ENCODE results near the gene CYFIP1.

Gene CYFIP1

GRCh38 chr15:22867886-22868285 is 112.3 kb downstream of the CYFIP1 start:
- no peak for DNase-seq

DNA sequence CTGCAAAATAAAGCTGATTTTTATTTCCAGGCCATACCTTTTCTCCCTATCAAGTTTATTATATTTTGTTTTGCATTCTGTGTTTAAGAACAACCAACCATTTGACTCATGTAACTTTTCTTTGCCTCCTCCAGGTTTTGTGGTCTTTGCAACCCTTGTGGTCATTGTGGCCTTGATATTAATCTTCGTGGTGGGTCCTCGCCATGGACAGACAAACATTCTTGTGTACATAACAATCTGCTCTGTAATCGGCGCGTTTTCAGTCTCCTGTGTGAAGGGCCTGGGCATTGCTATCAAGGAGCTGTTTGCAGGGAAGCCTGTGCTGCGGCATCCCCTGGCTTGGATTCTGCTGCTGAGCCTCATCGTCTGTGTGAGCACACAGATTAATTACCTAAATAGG is 114.1 kb downstream of the CYFIP1 start:
- DNase-seq: no peak

GRCh38 chr15:22863356-22863755 is 116.8 kb downstream of the CYFIP1 start:
- no peak for DNase-seq

DNA sequence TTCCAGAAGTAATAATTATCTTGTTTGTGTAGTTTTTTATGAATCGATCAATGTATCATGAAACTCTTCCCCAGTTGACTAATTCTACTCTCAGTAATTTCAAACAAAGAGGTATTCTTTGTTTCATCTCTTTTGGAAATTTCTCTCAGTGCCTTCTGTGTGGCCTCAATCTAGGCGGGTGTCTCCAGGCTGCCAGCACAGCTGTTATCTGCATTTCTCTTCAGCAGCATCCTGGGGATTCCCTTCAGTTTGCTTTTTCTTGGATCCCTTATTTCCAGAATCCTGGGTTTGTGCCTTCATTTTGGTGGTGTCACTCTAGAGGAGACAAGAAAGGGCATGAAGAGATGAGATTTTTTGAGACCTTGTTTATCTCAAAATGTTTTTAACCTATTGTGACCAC is 119.0 kb downstream of the CYFIP1 start:
- no peak for DNase-seq

DNA sequence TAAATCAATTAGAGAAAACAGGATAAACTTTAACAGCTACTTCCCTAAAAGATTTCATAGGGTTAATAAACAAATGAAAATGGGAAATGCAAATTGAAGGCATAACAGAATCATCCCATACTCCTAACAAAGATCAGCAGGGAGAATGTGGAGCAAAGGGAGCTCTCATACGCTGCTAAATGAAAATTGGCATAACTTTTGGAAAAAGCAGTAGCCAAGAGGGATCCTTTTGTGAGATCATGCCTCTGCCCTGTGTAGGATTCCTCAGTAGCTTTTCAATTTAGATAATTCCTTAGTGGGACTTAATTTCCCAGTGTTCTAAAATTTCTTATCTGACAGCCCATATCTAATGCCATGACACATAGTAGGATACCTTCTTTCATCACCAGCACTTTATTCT is 123.5 kb downstream of the CYFIP1 start:
- no peak for DNase-seq

- no peak for DNase-seq
Measured at GRCh38 chr15:22855791-22856190, 124.4 kb downstream of the CYFIP1 start.

DNA sequence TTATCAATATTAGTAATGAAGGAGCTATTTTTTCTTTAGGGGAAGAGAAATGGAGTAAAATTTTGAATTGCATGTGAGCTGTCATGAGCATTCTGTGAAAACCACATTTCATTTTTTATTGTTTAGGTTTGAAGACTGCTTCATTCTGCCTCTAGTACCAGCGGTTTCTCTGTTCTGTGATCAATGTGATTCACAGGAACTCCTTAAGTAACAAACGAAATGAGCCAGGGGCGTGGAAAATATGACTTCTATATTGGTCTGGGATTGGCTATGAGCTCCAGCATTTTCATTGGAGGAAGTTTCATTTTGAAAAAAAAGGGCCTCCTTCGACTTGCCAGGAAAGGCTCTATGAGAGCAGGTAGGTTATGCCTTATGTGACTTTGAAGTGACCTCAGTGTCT is 128.7 kb downstream of the CYFIP1 start:
- DNase-seq: no peak

DNA sequence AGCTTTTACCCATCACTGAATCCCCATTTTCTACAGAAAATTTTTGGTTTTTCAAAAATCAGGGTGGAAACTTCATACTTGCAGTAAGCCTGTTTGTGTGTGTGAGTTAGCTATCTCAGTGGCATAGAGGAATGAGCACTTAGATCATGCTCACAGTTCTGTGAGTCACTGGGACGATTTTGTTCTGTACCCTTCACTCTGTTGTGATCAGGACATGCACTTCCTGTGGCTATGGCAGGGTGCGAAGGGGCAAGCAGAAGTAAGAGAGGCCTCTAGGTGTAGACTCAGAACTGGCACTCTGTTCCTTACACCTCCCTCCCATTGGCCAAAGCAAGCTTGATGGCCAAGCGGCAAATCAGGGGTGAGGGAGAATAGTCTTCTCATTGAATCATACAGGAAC is 130.1 kb downstream of the CYFIP1 start:
- peak; percentile 40 to 49 (median 48) for DNase-seq

- no peak for DNase-seq
Measured at GRCh38 chr15:22846073-22846472, 134.1 kb downstream of the CYFIP1 start.

GRCh38 chr15:22845289-22845900 is 134.8 kb downstream of the CYFIP1 start:
- no peak for DNase-seq

DNA sequence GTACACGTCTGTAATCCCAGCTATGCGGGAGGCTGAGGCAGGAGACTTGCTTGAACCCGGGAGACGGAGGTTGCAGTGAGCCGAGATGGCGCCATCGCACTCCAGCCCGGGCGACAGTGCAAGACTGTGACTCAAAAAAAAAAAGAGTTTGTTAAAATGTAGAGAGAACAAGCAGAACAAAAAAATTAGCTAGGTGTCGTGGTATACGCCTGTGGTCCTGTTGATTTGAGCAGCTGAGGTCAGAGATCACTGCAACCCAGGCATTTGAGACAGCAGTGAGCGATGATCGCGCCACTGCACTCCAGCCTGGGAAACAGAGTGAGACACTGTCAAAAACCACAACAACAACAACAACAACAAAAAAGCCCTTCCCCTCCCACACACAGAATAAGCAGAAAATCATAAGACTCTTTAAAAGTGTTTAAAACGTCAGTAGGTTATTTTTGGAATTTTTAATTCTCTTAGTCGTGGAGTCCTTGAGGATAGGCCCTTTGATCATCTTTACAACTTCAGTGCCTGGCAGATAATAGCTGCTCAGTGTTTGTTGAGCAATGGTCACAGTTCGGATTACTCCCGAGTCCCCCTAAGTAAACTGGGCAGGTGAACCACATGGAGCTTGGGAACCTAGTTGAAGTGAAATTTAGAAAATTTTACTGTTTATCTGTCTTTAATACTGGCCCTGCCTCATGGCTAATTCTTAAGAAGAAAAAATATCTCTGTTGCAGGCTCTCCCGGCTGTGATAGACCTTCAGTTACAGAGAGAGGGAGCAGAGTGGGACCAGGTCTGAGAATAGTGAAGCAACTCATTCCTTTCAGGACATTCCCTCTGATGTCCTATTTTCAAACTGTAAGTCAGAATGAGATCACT is 135.5 kb downstream of the CYFIP1 start:
- DNase-seq: no peak

DNA sequence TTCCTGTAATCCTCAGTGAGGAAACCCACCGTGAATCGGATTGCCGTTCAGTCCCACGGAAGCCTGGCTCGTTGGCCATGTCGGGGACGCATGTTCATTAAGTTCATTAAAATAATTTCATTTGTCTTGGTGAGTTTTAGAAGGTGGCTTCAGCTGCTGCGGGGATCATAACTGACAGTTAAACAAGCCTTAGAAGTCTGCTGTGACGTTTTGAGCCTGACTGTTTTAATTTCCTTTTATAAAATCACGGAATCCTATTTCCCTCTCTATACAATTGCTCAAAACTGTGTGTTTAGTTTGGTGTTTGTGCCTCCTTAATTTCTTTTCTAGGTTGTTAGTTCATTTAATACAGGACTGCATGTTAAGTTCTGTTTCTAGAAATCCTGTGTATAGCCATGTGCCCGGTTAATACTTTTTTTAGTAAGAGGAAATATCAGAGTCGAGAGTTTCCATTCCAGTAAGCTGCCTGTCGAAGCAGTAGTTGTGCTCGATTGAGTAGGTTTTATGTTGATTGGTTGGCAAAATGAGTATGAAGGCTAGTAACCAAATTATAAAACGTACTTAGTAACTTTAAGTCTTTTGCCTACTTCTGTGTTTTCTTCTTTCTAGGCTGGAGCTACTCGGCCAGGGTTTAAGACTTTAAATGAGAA is 141.0 kb downstream of the CYFIP1 start:
- DNase-seq: peak; percentile 29 to 46 (median 45)

DNA sequence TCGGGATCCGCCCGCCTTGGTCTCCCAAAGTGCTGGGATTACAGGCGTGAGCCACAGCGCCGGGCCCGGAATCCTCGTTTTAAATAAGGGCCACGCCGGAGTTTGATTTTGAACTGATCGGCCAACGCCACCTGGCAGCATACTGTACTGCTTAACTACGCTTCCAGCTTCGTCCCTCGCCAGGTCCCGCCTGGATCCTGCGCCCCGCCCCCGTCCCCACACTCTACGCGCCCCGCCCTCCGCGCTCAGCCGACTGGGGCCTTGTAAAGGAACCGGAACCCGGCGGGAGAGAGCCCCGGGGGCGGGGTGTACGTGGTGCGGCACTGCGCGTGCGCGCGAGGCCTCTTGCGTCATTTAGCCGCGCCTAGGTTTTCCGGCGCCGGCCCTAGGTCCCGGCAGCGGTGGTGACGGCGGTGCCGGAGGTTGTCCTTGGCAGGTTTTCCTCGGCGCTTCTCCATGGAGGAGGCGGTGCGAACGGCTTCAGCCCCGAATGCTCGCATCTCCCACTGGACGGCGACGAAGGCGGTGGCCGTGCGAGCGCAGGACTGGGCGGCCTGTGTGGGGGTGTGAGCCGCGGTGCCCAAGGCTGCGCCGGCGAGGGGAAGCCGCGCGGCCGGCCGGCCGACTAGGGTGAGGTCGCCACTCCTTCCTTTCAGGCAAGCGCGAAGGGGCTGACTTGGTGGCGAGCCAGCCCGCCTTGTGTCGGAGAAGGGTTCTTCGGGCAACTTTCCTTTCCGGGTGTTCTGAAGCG is 141.7 kb downstream of the CYFIP1 start, which contains the start of gene NIPA2:
NIPA2 (plus strand) TSS at position 375 of the 751 bp plus-strand sequence. CDS start 13,066 bp downstream, outside the sequence.
- peak; percentile 99 to 100 (median 100) for DNase-seq

DNA sequence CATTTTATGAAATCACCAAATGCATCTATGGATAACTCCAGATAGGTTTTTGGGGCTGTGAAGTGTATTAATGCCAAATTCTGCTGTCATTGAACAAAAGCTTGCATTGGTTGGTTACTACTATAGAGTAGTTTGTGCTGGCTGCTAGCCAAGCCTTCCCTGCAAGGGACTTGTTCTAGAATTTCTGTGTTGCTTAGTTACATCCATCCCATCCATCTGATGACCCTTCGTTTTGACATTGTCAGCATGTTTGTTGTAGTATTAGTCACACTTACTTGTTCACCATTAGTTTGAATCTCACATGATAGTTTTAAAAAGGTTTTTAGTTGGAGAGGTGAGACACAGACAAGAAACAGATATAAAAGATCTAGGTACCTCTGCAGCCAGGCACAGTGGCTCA is 148.7 kb downstream of the CYFIP1 start:
- DNase-seq: no peak

- no peak for DNase-seq
Measured at GRCh38 chr15:22827125-22827524, 153.0 kb downstream of the CYFIP1 start.

DNA sequence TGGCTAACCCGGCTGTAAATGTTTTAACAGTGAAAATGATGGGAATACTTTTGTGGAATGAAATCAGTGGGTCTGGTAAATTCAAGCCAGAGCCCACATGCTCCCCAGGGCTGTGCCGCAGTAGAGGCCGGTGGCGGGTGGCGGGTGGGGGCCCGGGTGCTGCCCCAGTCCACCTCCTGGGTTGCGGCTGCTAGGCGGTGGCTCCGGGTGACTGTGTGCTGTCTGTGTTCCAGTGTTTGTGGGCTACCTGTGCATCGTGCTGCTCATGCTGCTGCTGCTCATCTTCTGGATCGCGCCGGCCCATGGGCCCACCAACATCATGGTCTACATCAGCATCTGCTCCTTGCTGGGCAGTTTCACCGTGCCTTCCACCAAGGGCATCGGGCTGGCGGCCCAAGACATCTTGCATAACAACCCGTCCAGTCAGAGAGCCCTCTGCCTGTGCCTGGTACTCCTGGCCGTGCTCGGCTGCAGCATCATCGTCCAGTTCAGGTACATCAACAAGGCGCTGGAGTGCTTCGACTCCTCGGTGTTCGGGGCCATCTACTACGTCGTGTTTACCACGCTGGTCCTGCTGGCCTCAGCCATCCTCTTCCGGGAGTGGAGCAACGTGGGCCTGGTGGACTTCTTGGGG is 156.6 kb downstream of the CYFIP1 start:
- no peak for DNase-seq

GRCh38 chr15:22819651-22820050 is 160.5 kb downstream of the CYFIP1 start:
- DNase-seq: no peak
